Measurements from ENCODE around the gene LGALS7B. TPM values are rescaled to one million over a fixed set of nuclear protein-coding genes. Genes with fewer than 3 reads are reported as not detected.

The LGALS7B gene
- total RNA-seq, 2 experiments from 2014 or later: not detected

DNA sequence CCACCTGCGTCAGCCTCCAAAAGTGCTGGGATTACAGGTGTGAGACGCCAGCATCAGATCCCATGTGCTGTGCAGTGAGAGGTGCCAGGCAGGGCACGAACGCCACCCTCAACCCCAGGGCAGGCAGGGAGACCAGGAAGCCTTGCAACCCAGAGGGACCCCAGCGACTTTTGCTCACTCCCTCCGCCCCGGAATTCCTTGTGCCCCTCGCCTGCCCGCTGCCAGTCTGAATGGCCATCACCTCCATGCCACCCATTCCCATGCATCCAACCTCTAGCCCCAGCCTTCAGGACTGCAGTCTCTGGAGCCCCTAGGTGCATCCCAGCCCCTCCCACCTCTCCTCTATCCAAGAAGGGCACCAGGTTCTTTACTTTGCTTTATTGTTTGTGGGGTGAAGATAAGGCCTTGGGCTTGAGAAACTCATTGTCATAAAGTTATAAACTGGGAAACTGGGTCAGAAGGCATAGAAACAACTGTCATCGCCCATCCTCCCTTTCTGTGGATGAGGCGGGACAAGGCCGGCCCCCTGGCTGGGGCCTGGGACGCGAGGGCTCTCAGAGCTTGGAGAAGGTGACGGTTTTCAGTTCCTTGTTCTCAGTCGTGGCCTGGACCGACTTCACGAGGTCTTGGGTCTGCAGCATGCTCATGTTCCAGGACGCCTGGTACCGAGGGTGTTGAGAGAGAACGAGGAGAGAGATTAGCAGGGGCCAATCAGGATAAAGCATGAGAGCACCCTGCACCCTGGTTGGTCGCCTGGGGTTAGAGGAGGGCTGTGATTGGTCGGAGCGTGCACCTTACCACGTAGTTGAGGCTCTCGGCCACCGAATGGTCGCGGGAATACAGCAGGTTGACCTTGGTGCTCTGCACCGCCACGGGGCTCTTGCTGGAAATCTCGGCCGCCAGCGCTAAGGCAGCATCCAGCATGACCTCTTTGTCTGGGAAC is 26.3 kb downstream of the LGALS7B start:
- TF ChIP-seq, protein P1, sequence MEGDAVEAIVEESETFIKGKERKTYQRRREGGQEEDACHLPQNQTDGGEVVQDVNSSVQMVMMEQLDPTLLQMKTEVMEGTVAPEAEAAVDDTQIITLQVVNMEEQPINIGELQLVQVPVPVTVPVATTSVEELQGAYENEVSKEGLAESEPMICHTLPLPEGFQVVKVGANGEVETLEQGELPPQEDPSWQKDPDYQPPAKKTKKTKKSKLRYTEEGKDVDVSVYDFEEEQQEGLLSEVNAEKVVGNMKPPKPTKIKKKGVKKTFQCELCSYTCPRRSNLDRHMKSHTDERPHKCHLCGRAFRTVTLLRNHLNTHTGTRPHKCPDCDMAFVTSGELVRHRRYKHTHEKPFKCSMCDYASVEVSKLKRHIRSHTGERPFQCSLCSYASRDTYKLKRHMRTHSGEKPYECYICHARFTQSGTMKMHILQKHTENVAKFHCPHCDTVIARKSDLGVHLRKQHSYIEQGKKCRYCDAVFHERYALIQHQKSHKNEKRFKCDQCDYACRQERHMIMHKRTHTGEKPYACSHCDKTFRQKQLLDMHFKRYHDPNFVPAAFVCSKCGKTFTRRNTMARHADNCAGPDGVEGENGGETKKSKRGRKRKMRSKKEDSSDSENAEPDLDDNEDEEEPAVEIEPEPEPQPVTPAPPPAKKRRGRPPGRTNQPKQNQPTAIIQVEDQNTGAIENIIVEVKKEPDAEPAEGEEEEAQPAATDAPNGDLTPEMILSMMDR (conservative IDR thresholded peaks at IDR 0.05; ENCODE audit: low read length): no peak
- no peak for TF ChIP-seq EZH2phosphoT487 (IDR thresholded peaks at IDR 0.05; ENCODE audit: borderline replicate concordance, low read depth, low read length)
- intact Hi-C loops (cut with micrococcal nuclease; ENCODE audit: unreplicated experiment): no loop called here
- no peaks in the 10 kb centered on the region for H3K9me3 ChIP-seq (ENCODE audit: low read length)
- no peaks in the 10 kb centered on the region for H4K20me1 ChIP-seq (ENCODE audit: insufficient read depth, low read length)
- no peak overlapping the region for H3K27ac ChIP-seq (ENCODE audit: low read depth, low read length, poor library complexity, severe bottlenecking)
- TSS peak; percentile 95 for BruUV-seq (replicated peaks)
- H3K9me2 ChIP-seq (ENCODE audit: insufficient read depth, low read length): no peaks in the 10 kb centered on the region
- ChIA-PET CTCF (ENCODE audit: unreplicated experiment) (no interaction called here), POLR2A (no interaction called here)
- no peak overlapping the region for H2AFZ ChIP-seq (ENCODE audit: low read length)
- no peaks in the 10 kb centered on the region for H3K79me2 ChIP-seq (ENCODE audit: insufficient read depth, low read depth, low read length)
- no peak overlapping the region for H3K4me3 ChIP-seq (ENCODE audit: low read depth, low read length, poor library complexity, severe bottlenecking)
- no peak for DNase-seq (ENCODE audit: low spot score)
- H3K36me3 ChIP-seq (ENCODE audit: insufficient read depth, low read length): 0 out of 2 replicates have a peak, but pooled peaks cover 9% of the 10 kb centered on the region
- H3K4me2 ChIP-seq (ENCODE audit: low read length): no peak overlapping the region
- peaks cover 7% of the 10 kb centered on the region for H3K4me1 ChIP-seq (ENCODE audit: insufficient read depth, low read length, poor library complexity, severe bottlenecking)

DNA sequence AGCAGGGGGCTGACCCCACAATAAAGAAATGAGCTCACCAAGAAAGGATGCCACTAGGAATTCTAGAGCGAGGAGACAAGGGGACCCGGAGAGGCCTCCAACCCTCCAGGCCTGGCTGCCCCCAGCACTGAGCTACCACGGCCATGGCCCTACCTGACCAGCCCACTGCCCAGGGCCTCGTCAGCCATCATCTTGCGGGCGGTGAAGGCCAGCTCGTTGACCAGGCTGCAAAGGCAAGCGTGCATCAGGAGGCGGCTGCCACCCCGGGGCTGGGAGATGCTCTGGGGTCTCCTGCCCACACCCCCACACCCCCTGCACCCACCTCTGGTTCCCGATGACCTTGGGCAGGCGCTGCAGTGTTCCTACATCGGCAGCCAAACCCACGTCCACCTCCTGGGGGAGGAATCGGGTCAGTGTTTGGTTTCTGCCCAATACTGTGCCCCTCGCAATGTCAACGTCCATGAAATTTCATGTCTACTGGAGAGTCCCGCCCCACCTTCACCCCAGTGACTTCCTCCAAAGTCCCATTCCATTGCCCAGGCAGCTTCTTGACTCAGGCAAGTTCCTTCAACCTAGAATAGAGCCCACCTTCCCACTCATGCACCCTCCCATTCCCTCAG is 27.2 kb downstream of the LGALS7B start:
- Histone ChIP-seq H4K20me1 (ENCODE audit: insufficient read depth, low read length) (no peaks in the 10 kb centered on the region), H3K4me3 (ENCODE audit: low read depth, low read length, poor library complexity, severe bottlenecking) (no peak overlapping the region), H3K9me3 (ENCODE audit: low read length) (no peaks in the 10 kb centered on the region), H3K9me2 (ENCODE audit: insufficient read depth, low read length) (no peaks in the 10 kb centered on the region), H3K4me2 (ENCODE audit: low read length) (no peak overlapping the region), H2AFZ (ENCODE audit: low read length) (no peak overlapping the region), H3K4me1 (ENCODE audit: insufficient read depth, low read length, poor library complexity, severe bottlenecking) (peaks cover 7% of the 10 kb centered on the region), H3K27ac (ENCODE audit: low read depth, low read length, poor library complexity, severe bottlenecking) (no peak overlapping the region), H3K36me3 (ENCODE audit: insufficient read depth, low read length) (0 out of 2 replicates have a peak, but pooled peaks cover 9% of the 10 kb centered on the region), H3K79me2 (ENCODE audit: insufficient read depth, low read depth, low read length) (no peaks in the 10 kb centered on the region)
- intact Hi-C loops (cut with micrococcal nuclease; ENCODE audit: unreplicated experiment): no loop called here
- BruUV-seq (replicated peaks): no TSS peak
- no peak for DNase-seq (ENCODE audit: low spot score)
- ChIA-PET CTCF (ENCODE audit: unreplicated experiment) (no interaction called here), POLR2A (no interaction called here)
- TF ChIP-seq EZH2phosphoT487 (IDR thresholded peaks at IDR 0.05; ENCODE audit: borderline replicate concordance, low read depth, low read length): no peak
- TF ChIP-seq, protein P1 (conservative IDR thresholded peaks at IDR 0.05; ENCODE audit: low read length): no peak

Data from OCI-LY7 (cell line).